H1 (cell line): ENCODE results near the gene GLS. TPM values are rescaled to one million over a fixed set of nuclear protein-coding genes. Genes with fewer than 3 reads are reported as not detected.
A peak's percentile ranks its signal among the peaks of the same experiment; 100 is the strongest.

Experiments
- CTCF ChIA-PET: fragments of 300-600 bp; sonication (Branson Sonifier 250); formaldehyde crosslinking; loops from one replicate; lab custom pipeline; 2021; ENCODE audit not compliant: partially characterized antibody; lab: Charles Lee
- POLR2A ChIA-PET: fragments of 300-600 bp; sonication (Branson Sonifier 250); formaldehyde crosslinking; loops from one replicate; lab custom pipeline; 2021; ENCODE audit warnings: inconsistent platforms; ENCODE audit not compliant: partially characterized antibody; lab: Charles Lee
- DNase-seq, 2 experiments: peaks; one replicate each; pipeline versions ENCODE4 v3.0.0 to v3.0.0-alpha.2; 2010 to 2022; ENCODE audit warnings: low spot score in 2 of 2, low read depth in 1 of 2, mixed read lengths in 1 of 2
- FAIRE-seq: peaks from 2 replicates; lab custom pipeline; 2011; peaks lifted over from hg19 to GRCh38; lab: Jason Lieb, UNC
- H2AFZ ChIP-seq: 2 replicates; pipeline ENCODE4 v1.8.1; 2012; ENCODE audit warnings: low read length, inconsistent platforms
- H2AK5ac ChIP-seq: 2 replicates; pipeline ENCODE4 v1.6.1; 2013; ENCODE audit warnings: low read depth, low read length
- H2BK120ac ChIP-seq: replicated peaks from 2 replicates; pipeline ENCODE3; 2013; ENCODE audit warnings: low read depth, low read length, inconsistent platforms
- H2BK12ac ChIP-seq: 2 replicates; pipeline ENCODE4 v1.6.1; 2013; ENCODE audit warnings: low read depth, low read length
- H2BK15ac ChIP-seq: 2 replicates; pipeline ENCODE4 v1.6.1; 2013; ENCODE audit warnings: low read length
- H2BK20ac ChIP-seq: 2 replicates; pipeline ENCODE4 v1.6.1; 2013; ENCODE audit warnings: low read length
- H2BK5ac ChIP-seq: 2 replicates; pipeline ENCODE4 v1.6.1; 2013; ENCODE audit warnings: low read depth, low read length
- H3K14ac ChIP-seq: 2 replicates; pipeline ENCODE4 v1.6.1; 2013; ENCODE audit warnings: inconsistent platforms; ENCODE audit not compliant: insufficient read length
- H3K18ac ChIP-seq: 2 replicates; pipeline ENCODE4 v1.6.1; 2013; ENCODE audit warnings: low read length; ENCODE audit errors: extremely low read depth
- H3K23ac ChIP-seq: 2 replicates; pipeline ENCODE4 v1.6.1; 2013; ENCODE audit warnings: inconsistent platforms; ENCODE audit not compliant: insufficient read length
- H3K23me2 ChIP-seq: 2 replicates; pipeline ENCODE4 v1.6.1; 2013; ENCODE audit warnings: low read depth, low read length
- H3K27ac ChIP-seq: 2 replicates; pipeline ENCODE4 v1.6.1; 2011; ENCODE audit warnings: low read depth, low read length, inconsistent platforms
- H3K27me3 ChIP-seq, 4 experiments: replicated peaks in 1 of 4; 1 replicate in 1 of 4; 2 replicates in 3 of 4; pipeline versions ENCODE4 v1.6.1 to v1.8.1; 2011 to 2013; ENCODE audit warnings: low read length in 3 of 4, mild to moderate bottlenecking in 3 of 4, inconsistent platforms in 2 of 4, mixed read lengths in 2 of 4, moderate library complexity in 1 of 4; ENCODE audit not compliant: control insufficient read depth in 3 of 4, insufficient read depth in 3 of 4; ENCODE audit errors: extremely low read depth in 1 of 4
- H3K36me3 ChIP-seq, 4 experiments: 2 replicates each; pipeline versions ENCODE4 v1.6.1 to v1.8.1; 2011 to 2013; ENCODE audit warnings: mild to moderate bottlenecking in 4 of 4, low read length in 3 of 4, moderate library complexity in 2 of 4, control low read depth in 1 of 4, inconsistent platforms in 1 of 4; ENCODE audit not compliant: insufficient read depth in 4 of 4, control insufficient read depth in 2 of 4
- H3K4ac ChIP-seq: replicated peaks from 2 replicates; pipeline ENCODE3; 2013; ENCODE audit warnings: low read length, low read depth, mixed read lengths, inconsistent platforms; ENCODE audit not compliant: insufficient read length
- H3K4me1 ChIP-seq, 4 experiments: replicated peaks in 1 of 4; 1 replicate in 1 of 4; 2 replicates in 3 of 4; pipeline versions ENCODE4 v1.6.1 to v1.8.1; 2011 to 2013; ENCODE audit warnings: low read length in 3 of 4, inconsistent platforms in 2 of 4, mixed read lengths in 1 of 4; ENCODE audit not compliant: insufficient read depth in 4 of 4, control insufficient read depth in 3 of 4
- H3K4me2 ChIP-seq, 2 experiments: 2 replicates each; pipeline versions ENCODE4 v1.6.1 to v1.8.1; 2011 to 2013; ENCODE audit warnings: low read depth in 2 of 2, low read length in 2 of 2, control low read depth in 1 of 2, inconsistent platforms in 1 of 2, mild to moderate bottlenecking in 1 of 2; ENCODE audit not compliant: insufficient read depth in 1 of 2
- H3K4me3 ChIP-seq, 4 experiments: fragments of 200-600, 300-600 bp in 1 of 4; sonication (generic), shearing (Covaris generic), sonication (Bioruptor Twin) in 1 of 4; 2 replicates each; pipeline versions ENCODE4 v1.5.1 to v1.8.1; 2011 to 2016; ENCODE audit warnings: low read length in 4 of 4, low read depth in 3 of 4, control low read depth in 2 of 4, inconsistent platforms in 2 of 4, mild to moderate bottlenecking in 2 of 4, mixed read lengths in 1 of 4, moderate library complexity in 1 of 4; ENCODE audit not compliant: insufficient read depth in 2 of 4; ENCODE audit errors: extremely low read depth in 1 of 4
- H3K56ac ChIP-seq: replicated peaks from 2 replicates; pipeline ENCODE3; 2013; ENCODE audit warnings: low read depth, mild to moderate bottlenecking, mixed read lengths, low read length, inconsistent platforms; ENCODE audit not compliant: insufficient read length
- H3K79me1 ChIP-seq: 2 replicates; pipeline ENCODE4 v1.6.1; 2013; ENCODE audit warnings: low read depth, low read length, control low read depth
- H3K79me2 ChIP-seq, 2 experiments: 2 replicates each; pipeline versions ENCODE4 v1.6.1 to v1.8.1; 2012 to 2013; ENCODE audit warnings: low read length in 2 of 2, mild to moderate bottlenecking in 2 of 2, inconsistent platforms in 1 of 2; ENCODE audit not compliant: insufficient read depth in 2 of 2, control insufficient read depth in 1 of 2
- H3K9ac ChIP-seq, 4 experiments: replicated peaks in 1 of 4; 1 replicate in 1 of 4; 2 replicates in 3 of 4; pipeline versions ENCODE4 v1.6.1 to v1.8.1; 2011 to 2013; ENCODE audit warnings: low read depth in 3 of 4, low read length in 3 of 4, control low read depth in 2 of 4, mild to moderate bottlenecking in 2 of 4, moderate library complexity in 2 of 4, inconsistent platforms in 1 of 4; ENCODE audit errors: extremely low read depth in 1 of 4
- H3K9me3 ChIP-seq, 2 experiments: 2 replicates each; pipeline versions ENCODE4 v1.6.1 to v1.8.1; 2012 to 2013; ENCODE audit warnings: mild to moderate bottlenecking in 2 of 2, moderate library complexity in 2 of 2, control low read depth in 1 of 2, inconsistent platforms in 1 of 2, low read depth in 1 of 2, low read length in 1 of 2, mixed read lengths in 1 of 2; ENCODE audit not compliant: insufficient read depth in 2 of 2
- H4K20me1 ChIP-seq, 2 experiments: replicated peaks in 1 of 2; 2 replicates each; pipeline versions ENCODE3 to v1.8.1; 2011 to 2013; ENCODE audit warnings: inconsistent platforms in 2 of 2, low read length in 2 of 2, mild to moderate bottlenecking in 1 of 2; ENCODE audit not compliant: insufficient read depth in 2 of 2, control insufficient read depth in 1 of 2
- H4K5ac ChIP-seq: 2 replicates; pipeline ENCODE4 v1.6.1; 2013; ENCODE audit warnings: low read length, low read depth, mixed read lengths, inconsistent platforms; ENCODE audit not compliant: insufficient read length
- H4K8ac ChIP-seq: 2 replicates; pipeline ENCODE4 v1.8.0; 2013; ENCODE audit warnings: mild to moderate bottlenecking, moderate library complexity, low read length, inconsistent platforms; ENCODE audit not compliant: insufficient read depth; ENCODE audit errors: extremely low read depth
- H4K91ac ChIP-seq: replicated peaks from 2 replicates; pipeline ENCODE3; 2013; ENCODE audit warnings: low read length, mixed read lengths, inconsistent platforms; ENCODE audit not compliant: insufficient read length
- CHD1 ChIP-seq: IDR thresholded peaks from 2 replicates; pipeline ENCODE4 v1.6.1; 2012; ENCODE audit warnings: low read depth, low read length, improper control_type of control experiment
- CREB1 ChIP-seq: IDR thresholded peaks from 2 replicates; pipeline ENCODE4 v1.6.1; 2012; ENCODE audit warnings: inconsistent platforms
- EGR1 ChIP-seq: IDR thresholded peaks from 2 replicates; pipeline ENCODE4 v1.6.1; 2011; ENCODE audit warnings: low read depth, low read length, borderline replicate concordance
- MAFK ChIP-seq: IDR thresholded peaks from 2 replicates; pipeline ENCODE4 v1.6.1; 2012; ENCODE audit warnings: low read depth, mild to moderate bottlenecking, improper control_type of control experiment, low read length
- TAF7 ChIP-seq: optimal IDR thresholded peaks from 2 replicates; pipeline ENCODE3; 2011; ENCODE audit warnings: low read depth, mild to moderate bottlenecking, inconsistent platforms, low read length, moderate library complexity, borderline replicate concordance
- WGBS, 2 experiments: shearing (Covaris generic) in 1 of 2; methylation state at CpG; one replicate each; pipeline versions ENCODE4 v1.1.6 to v1.1.7; 2013 to 2015; ENCODE audit warnings: low lambda C conversion rate in 2 of 2, mixed read lengths in 2 of 2, inconsistent platforms in 1 of 2, low coverage in 1 of 2, missing lambda C conversion rate in 1 of 2; ENCODE audit not compliant: insufficient replicate concordance in 2 of 2, insufficient coverage in 1 of 2, insufficient read length in 1 of 2; ENCODE audit errors: extremely low coverage in 1 of 2, missing lambda C conversion rate in 1 of 2; 5-methylcytosine and 5-hydroxymethylcytosine counted together
- polyA plus RNA-seq, 7 experiments: library from polyadenylated mRNA; depleted of rRNA in 3 of 7; stranded (reverse) in 5 of 7; unstranded in 2 of 7; fragments of >200 nt in 5 of 7; fragments of 200-250 nt in 2 of 7; gene quantifications; 1 replicate in 5 of 7; 2 replicates in 1 of 7; 4 replicates in 1 of 7; pipeline versions ENCODE4 v1.2.1 to v1.2.3, GENCODE V29; 2011 to 2013; ENCODE audit warnings: missing spikeins in 2 of 7, mixed read lengths in 2 of 7
- total RNA-seq: library from RNA; stranded (reverse); fragmentation: NEBNext Ultra II Directional; extraction: Animal tissue kit (Norgen Biotek cat#: 25700); gene quantifications from 2 replicates; pipeline ENCODE4 v1.2.1, GENCODE V29; 2021

GLS gene
- total and polyA plus RNA-seq, 2 of the 8 experiments (the other 6 are each of a cell fraction or from before 2014, with no cell fraction given), result 15.7 to 89.8 TPM

GRCh38 chr2:190930411-190930810 lies 49.8 kb downstream of the GLS start:
- no peaks in the 10 kb centered on the region for H3K79me1 ChIP-seq
- H3K4ac ChIP-seq, result no peak overlapping the region
- no peak overlapping the region for H3K56ac ChIP-seq
- no peak overlapping the region for H2AK5ac ChIP-seq
- H3K23ac ChIP-seq, result no peak overlapping the region
- CTCF ChIA-PET, result no interaction called here
- POLR2A ChIA-PET, result interaction anchor here (1.4 kb wide), 1 partner anchor 37 kb away, joined by 4 read pairs; no protein-coding TSS in a partner anchor
- H2BK20ac ChIP-seq, result no peak overlapping the region
- TF ChIP-seq MAFK, result peak; percentile 37; the same call in 1 of the 2 replicates
- no peak for TF ChIP-seq CHD1
- no peak for TF ChIP-seq CREB1
- TF ChIP-seq EGR1, result no peak
- no peak for TF ChIP-seq TAF7
- DNase-seq (no peak), FAIRE-seq (no peak)
- no peak overlapping the region for H2BK5ac ChIP-seq
- no peaks in the 10 kb centered on the region for H3K9me3 ChIP-seq
- no peak overlapping the region for H3K14ac ChIP-seq
- no peak overlapping the region for H2AFZ ChIP-seq
- no peaks in the 10 kb centered on the region for H4K20me1 ChIP-seq
- no peak overlapping the region for H2BK12ac ChIP-seq
- 91% methylated on average over 3 of the region's 3 CpGs; no CpG with 5 or more reads in 1 of the 2 experiments for WGBS, 2 experiments
- H3K9ac ChIP-seq, result no peak overlapping the region
- no peaks in the 10 kb centered on the region for H3K27me3 ChIP-seq
- no peak overlapping the region for H4K91ac ChIP-seq
- H3K79me2 ChIP-seq, result no peaks in the 10 kb centered on the region
- H3K4me3 ChIP-seq, result no peak overlapping the region
- H4K5ac ChIP-seq, result no peak overlapping the region
- peaks cover 0 to 24% (median 6%) of the 10 kb centered on the region in 4 experiments; a peak in 4 of 8 replicates for H3K36me3 ChIP-seq
- no peak overlapping the region for H2BK15ac ChIP-seq
- no peak overlapping the region for H4K8ac ChIP-seq
- no peak overlapping the region for H3K27ac ChIP-seq
- no peak overlapping the region for H3K4me2 ChIP-seq
- H3K23me2 ChIP-seq, result no peaks in the 10 kb centered on the region
- no peak overlapping the region for H3K18ac ChIP-seq
- H2BK120ac ChIP-seq, result no peak overlapping the region
- H3K4me1 ChIP-seq, result peaks cover 0 to 2% (median 0%) of the 10 kb centered on the region in 4 experiments; a peak in 1 of 7 replicates
